Astrocyte (in vitro differentiated cells and primary cell): ENCODE results near the gene TNFRSF1B. TPM values are rescaled to one million over a fixed set of nuclear protein-coding genes. Genes with fewer than 3 reads are reported as not detected.

Experiments used
- DNase-seq: peaks from one replicate; pipeline ENCODE4 v3.0.0-alpha.2; 2010; ENCODE audit warnings: low read depth
- FAIRE-seq: peaks from 2 replicates; lab custom pipeline; 2011; peaks lifted over from hg19 to GRCh38; lab: Jason Lieb, UNC
- H2AFZ ChIP-seq: 2 replicates; pipeline ENCODE4 v1.6.0; 2012; ENCODE audit warnings: low read depth, low read length, inconsistent platforms
- H3K27ac ChIP-seq: 2 replicates; pipeline ENCODE4 v1.5.1; 2011; ENCODE audit warnings: low read depth, low read length, inconsistent platforms
- H3K27me3 ChIP-seq: 2 replicates; pipeline ENCODE4 v1.6.0; 2011; ENCODE audit warnings: low read length, inconsistent platforms; ENCODE audit not compliant: insufficient read depth
- H3K36me3 ChIP-seq: 2 replicates; pipeline ENCODE4 v1.5.1; 2011; ENCODE audit warnings: low read length, inconsistent platforms; ENCODE audit not compliant: insufficient read depth
- H3K4me1 ChIP-seq: 2 replicates; pipeline ENCODE4 v1.5.1; 2011; ENCODE audit warnings: low read length, inconsistent platforms; ENCODE audit not compliant: insufficient read depth
- H3K4me2 ChIP-seq: 2 replicates; pipeline ENCODE4 v1.6.0; 2012; ENCODE audit warnings: low read length, inconsistent platforms
- H3K4me3 ChIP-seq: 2 replicates; pipeline ENCODE4 v1.5.1; 2011; ENCODE audit warnings: low read depth, mild to moderate bottlenecking, low read length, inconsistent platforms; ENCODE audit not compliant: insufficient read depth
- H3K79me2 ChIP-seq: 2 replicates; pipeline ENCODE4 v1.6.0; 2012; ENCODE audit warnings: mild to moderate bottlenecking, low read length, inconsistent platforms; ENCODE audit not compliant: insufficient read depth
- H3K9ac ChIP-seq: 2 replicates; pipeline ENCODE4 v1.6.0; 2012; ENCODE audit warnings: mild to moderate bottlenecking, low read length, inconsistent platforms
- H3K9me3 ChIP-seq: 2 replicates; pipeline ENCODE4 v1.5.1; 2012; ENCODE audit warnings: low read depth, mild to moderate bottlenecking, low read length, inconsistent platforms; ENCODE audit not compliant: insufficient read depth
- H4K20me1 ChIP-seq: 2 replicates; pipeline ENCODE4 v1.6.0; 2012; ENCODE audit warnings: low read length, inconsistent platforms; ENCODE audit not compliant: insufficient read depth
- H3K27ac Mint-ChIP-seq: one replicate; pipeline ENCODE4 v1.8.0; 2021; ENCODE audit warnings: mild to moderate bottlenecking, mixed read lengths; ENCODE audit not compliant: unreplicated experiment
- H3K27me3 Mint-ChIP-seq: one replicate; pipeline ENCODE4 v1.8.0; 2021; ENCODE audit warnings: low read depth, mixed read lengths; ENCODE audit not compliant: unreplicated experiment
- H3K36me3 Mint-ChIP-seq: one replicate; pipeline ENCODE4 v1.8.0; 2021; ENCODE audit warnings: low read depth, mixed read lengths; ENCODE audit not compliant: unreplicated experiment
- H3K4me1 Mint-ChIP-seq: one replicate; pipeline ENCODE4 v1.8.0; 2021; ENCODE audit warnings: low read depth, mixed read lengths; ENCODE audit not compliant: unreplicated experiment
- H3K4me3 Mint-ChIP-seq: one replicate; pipeline ENCODE4 v1.8.0; 2021; ENCODE audit warnings: mild to moderate bottlenecking, moderate library complexity, mixed read lengths; ENCODE audit not compliant: unreplicated experiment
- H3K9me3 Mint-ChIP-seq: one replicate; pipeline ENCODE4 v1.8.0; 2021; ENCODE audit warnings: mild to moderate bottlenecking, mixed read lengths; ENCODE audit not compliant: unreplicated experiment
- CTCF ChIP-seq: IDR thresholded peaks from 2 replicates; pipeline ENCODE4 v1.5.1; 2011; ENCODE audit warnings: low read depth, mild to moderate bottlenecking, inconsistent platforms, low read length, moderate library complexity; ENCODE audit not compliant: insufficient read depth
- EZH2 ChIP-seq: IDR thresholded peaks from 2 replicates; pipeline ENCODE4 v1.6.1; 2012; ENCODE audit warnings: mild to moderate bottlenecking, low read length, inconsistent platforms; ENCODE audit not compliant: insufficient read depth
- total RNA-seq: library from RNA; stranded (reverse); gene quantifications from 2 replicates; pipeline ENCODE4 v1.2.1, GENCODE V29; 2021

The TNFRSF1B gene
- total RNA-seq, 1 donor from 2014 or later: 0.09 TPM

DNA sequence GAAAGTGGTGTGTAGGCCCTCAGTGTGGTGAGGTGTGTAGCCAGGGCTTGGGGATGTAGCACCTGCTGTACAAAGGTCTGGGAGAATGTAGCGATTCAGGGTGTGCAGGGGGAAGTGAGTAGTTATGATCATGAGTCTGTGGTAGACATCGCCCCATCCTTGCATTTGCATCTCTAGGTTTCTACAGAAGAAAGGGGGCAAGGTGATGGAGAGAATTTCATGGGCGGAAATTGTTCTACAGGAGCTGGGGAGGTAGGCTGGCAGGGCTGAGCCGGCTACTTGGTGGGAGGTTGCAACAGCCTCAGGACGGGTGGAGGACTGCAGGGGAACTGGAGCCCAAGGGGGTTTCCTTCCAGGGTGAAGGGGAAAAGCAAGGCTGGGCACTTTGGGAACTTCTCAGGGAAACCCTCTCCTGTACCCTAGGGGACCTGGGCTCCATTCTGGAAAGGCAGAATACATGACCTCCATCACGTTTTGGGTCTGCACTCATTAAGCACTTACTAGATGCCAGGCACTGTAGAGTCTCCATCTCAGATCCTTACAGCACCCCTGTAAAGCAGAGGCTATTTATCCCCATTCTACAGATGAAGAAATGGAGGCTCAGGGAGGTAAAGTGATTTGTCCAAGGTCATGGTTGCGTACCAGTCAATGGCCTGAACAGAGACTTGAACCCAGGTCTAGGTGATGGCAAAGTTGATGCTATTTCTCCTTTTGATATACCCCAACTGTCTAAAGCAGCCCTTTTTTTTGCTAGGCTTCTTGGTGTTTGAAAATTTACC is 14.5 kb upstream of the TNFRSF1B start:
- H3K9me3 ChIP-seq: no peaks in the 10 kb centered on the region
- Mint-ChIP-seq H3K4me1 (peaks cover 9% of the 10 kb centered on the region), H3K27ac (no peak overlapping the region), H3K9me3 (peaks cover 5% of the 10 kb centered on the region), H3K4me3 (no peak overlapping the region), H3K27me3 (peaks cover 28% of the 10 kb centered on the region), H3K36me3 (peaks cover 4% of the 10 kb centered on the region)
- DNase-seq (no peak), FAIRE-seq (no peak)
- no peak overlapping the region for H3K9ac ChIP-seq
- H3K27me3 ChIP-seq: peaks cover 2% of the 10 kb centered on the region
- no peak for TF ChIP-seq CTCF
- no peak for TF ChIP-seq EZH2
- H3K4me1 ChIP-seq: peaks cover 13% of the 10 kb centered on the region
- no peak overlapping the region for H2AFZ ChIP-seq
- H3K4me3 ChIP-seq: no peak overlapping the region
- no peaks in the 10 kb centered on the region for H3K36me3 ChIP-seq
- H3K79me2 ChIP-seq: no peaks in the 10 kb centered on the region
- H3K4me2 ChIP-seq: no peak overlapping the region
- no peak overlapping the region for H3K27ac ChIP-seq
- no peaks in the 10 kb centered on the region for H4K20me1 ChIP-seq

DNA sequence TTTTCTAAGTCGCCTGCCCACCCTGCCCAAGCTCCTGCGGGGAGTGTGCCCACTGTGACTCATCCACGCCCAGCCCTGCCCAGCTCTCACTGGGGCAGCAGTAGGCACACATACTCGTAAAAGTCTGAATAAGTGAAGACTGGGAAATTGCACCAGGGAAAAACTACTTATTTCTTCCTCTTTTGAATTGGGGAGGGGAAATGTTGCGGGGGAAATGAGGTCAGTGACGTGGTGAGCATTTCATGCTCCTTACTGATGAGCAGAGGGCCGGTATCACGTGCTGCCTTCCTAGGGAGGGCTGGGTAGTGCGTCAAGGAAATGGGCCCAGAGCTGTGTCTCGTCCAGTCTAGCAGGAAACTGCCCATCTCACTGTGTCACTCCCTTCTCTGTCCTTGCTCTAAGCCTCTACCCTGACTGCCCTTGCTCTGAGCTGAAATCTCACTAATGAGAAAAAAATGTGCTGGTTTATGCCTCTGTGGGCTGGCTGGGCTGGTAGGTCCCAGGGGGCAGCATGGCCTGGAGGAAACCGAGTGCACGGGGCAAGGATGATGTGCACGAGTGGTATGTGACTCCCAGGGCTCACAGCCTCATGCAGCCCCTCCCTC is 13.5 kb upstream of the TNFRSF1B start:
- Histone ChIP-seq H3K27me3 (peaks cover 3% of the 10 kb centered on the region), H3K4me3 (no peak overlapping the region), H3K9ac (no peak overlapping the region), H3K27ac (peak overlapping the region; percentile 32), H2AFZ (peak overlapping the region; percentile 65), H3K4me2 (peak overlapping the region; percentile 65), H3K9me3 (no peaks in the 10 kb centered on the region), H3K36me3 (no peaks in the 10 kb centered on the region), H4K20me1 (no peaks in the 10 kb centered on the region), H3K79me2 (no peaks in the 10 kb centered on the region), H3K4me1 (peaks cover 13% of the 10 kb centered on the region)
- DNase-seq: peak; percentile 67
- Mint-ChIP-seq H3K4me1 (peaks cover 11% of the 10 kb centered on the region), H3K4me3 (no peak overlapping the region), H3K9me3 (peaks cover 5% of the 10 kb centered on the region), H3K27me3 (peaks cover 32% of the 10 kb centered on the region), H3K27ac (no peak overlapping the region), H3K36me3 (peaks cover 4% of the 10 kb centered on the region)
- no peak for FAIRE-seq
- TF ChIP-seq EZH2 (no peak), CTCF (no peak)

- TF ChIP-seq CTCF (no peak), EZH2 (no peak)
- H4K20me1 ChIP-seq: no peaks in the 10 kb centered on the region
- no peaks in the 10 kb centered on the region for H3K79me2 ChIP-seq
- no peak overlapping the region for H2AFZ ChIP-seq
- Mint-ChIP-seq H3K36me3 (peaks cover 4% of the 10 kb centered on the region), H3K9me3 (peaks cover 5% of the 10 kb centered on the region), H3K27ac (no peak overlapping the region), H3K4me1 (peaks cover 14% of the 10 kb centered on the region), H3K27me3 (peaks cover 35% of the 10 kb centered on the region), H3K4me3 (no peak overlapping the region)
- H3K27me3 ChIP-seq: peaks cover 3% of the 10 kb centered on the region
- H3K4me2 ChIP-seq: no peak overlapping the region
- no peak overlapping the region for H3K4me3 ChIP-seq
- H3K27ac ChIP-seq: no peak overlapping the region
- DNase-seq (no peak), FAIRE-seq (no peak)
- no peak overlapping the region for H3K9ac ChIP-seq
- no peaks in the 10 kb centered on the region for H3K36me3 ChIP-seq
- H3K4me1 ChIP-seq: peaks cover 13% of the 10 kb centered on the region
- H3K9me3 ChIP-seq: no peaks in the 10 kb centered on the region
Observed at GRCh38 chr1:12155328-12155727, 11.5 kb upstream of the TNFRSF1B start.
